ENCODE results near the gene VGLL3.

DNA sequence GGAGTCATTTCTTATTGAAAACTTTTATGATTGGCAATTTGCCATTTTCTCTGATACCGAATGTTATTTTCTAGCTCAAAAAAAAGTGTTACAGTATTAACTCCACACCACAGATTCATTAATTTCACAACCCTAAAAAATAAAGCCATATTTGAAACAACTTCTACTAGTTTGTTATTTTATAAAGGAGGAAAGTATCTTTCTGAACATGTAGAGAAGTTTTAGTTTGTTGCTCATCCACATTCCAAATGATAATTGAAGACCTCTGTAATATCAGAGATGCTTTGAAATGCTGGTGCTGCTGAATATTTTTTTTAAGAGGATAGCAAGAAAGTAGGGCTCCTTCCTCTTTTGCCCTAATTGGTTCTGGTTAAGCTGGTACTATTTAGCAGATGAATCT is 1.9 kb downstream of the VGLL3 start:
- TF ChIP-seq, protein P1, sequence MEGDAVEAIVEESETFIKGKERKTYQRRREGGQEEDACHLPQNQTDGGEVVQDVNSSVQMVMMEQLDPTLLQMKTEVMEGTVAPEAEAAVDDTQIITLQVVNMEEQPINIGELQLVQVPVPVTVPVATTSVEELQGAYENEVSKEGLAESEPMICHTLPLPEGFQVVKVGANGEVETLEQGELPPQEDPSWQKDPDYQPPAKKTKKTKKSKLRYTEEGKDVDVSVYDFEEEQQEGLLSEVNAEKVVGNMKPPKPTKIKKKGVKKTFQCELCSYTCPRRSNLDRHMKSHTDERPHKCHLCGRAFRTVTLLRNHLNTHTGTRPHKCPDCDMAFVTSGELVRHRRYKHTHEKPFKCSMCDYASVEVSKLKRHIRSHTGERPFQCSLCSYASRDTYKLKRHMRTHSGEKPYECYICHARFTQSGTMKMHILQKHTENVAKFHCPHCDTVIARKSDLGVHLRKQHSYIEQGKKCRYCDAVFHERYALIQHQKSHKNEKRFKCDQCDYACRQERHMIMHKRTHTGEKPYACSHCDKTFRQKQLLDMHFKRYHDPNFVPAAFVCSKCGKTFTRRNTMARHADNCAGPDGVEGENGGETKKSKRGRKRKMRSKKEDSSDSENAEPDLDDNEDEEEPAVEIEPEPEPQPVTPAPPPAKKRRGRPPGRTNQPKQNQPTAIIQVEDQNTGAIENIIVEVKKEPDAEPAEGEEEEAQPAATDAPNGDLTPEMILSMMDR (conservative IDR thresholded peaks at IDR 0.05; ENCODE audit: low read length), result no peak
- no peak for TF ChIP-seq EZH2phosphoT487 (IDR thresholded peaks at IDR 0.05; ENCODE audit: borderline replicate concordance)

All from Loucy (cell line).